Glutamatergic neuron (in vitro differentiated cells): ENCODE measurements around the gene IFT27. TPM values are rescaled to one million over a fixed set of nuclear protein-coding genes. Genes with fewer than 3 reads are reported as not detected.

Experiments
- DNase-seq: peaks from one replicate; pipeline ENCODE4 v3.0.0; 2022
- H3K27ac Mint-ChIP-seq: one replicate; pipeline ENCODE4 v1.8.0; 2020; ENCODE audit warnings: mild to moderate bottlenecking, mixed read lengths, inconsistent platforms; ENCODE audit not compliant: unreplicated experiment
- H3K27me3 Mint-ChIP-seq: one replicate; pipeline ENCODE4 v1.8.0; 2020; ENCODE audit warnings: mild to moderate bottlenecking, moderate library complexity, mixed read lengths, inconsistent platforms; ENCODE audit not compliant: unreplicated experiment
- H3K36me3 Mint-ChIP-seq: one replicate; pipeline ENCODE4 v1.8.0; 2020; ENCODE audit warnings: mild to moderate bottlenecking, mixed read lengths, inconsistent platforms; ENCODE audit not compliant: unreplicated experiment
- H3K4me1 Mint-ChIP-seq: one replicate; pipeline ENCODE4 v1.8.0; 2020; ENCODE audit warnings: mild to moderate bottlenecking, low read depth, mixed read lengths, inconsistent platforms; ENCODE audit not compliant: unreplicated experiment
- H3K4me3 Mint-ChIP-seq: one replicate; pipeline ENCODE4 v1.8.0; 2020; ENCODE audit warnings: mild to moderate bottlenecking, mixed read lengths, inconsistent platforms; ENCODE audit not compliant: unreplicated experiment
- H3K9me3 Mint-ChIP-seq: one replicate; pipeline ENCODE4 v1.8.0; 2020; ENCODE audit warnings: mild to moderate bottlenecking, moderate library complexity, mixed read lengths, inconsistent platforms; ENCODE audit not compliant: unreplicated experiment
- total RNA-seq: library from RNA; stranded (reverse); fragmentation: NEBNext Ultra II Directional; extraction: Animal tissue kit (Norgen Biotek cat#: 25700); gene quantifications from one replicate; pipeline ENCODE4 v1.2.1, GENCODE V29; 2021; ENCODE audit not compliant: unreplicated experiment
- TF ChIP-seq, protein P1 (sequence below): fragments of 200-600 bp; sonication (generic); IDR thresholded peaks from one replicate; pipeline ENCODE4 v1.5.0; 2021; ENCODE audit not compliant: partially characterized antibody, unreplicated experiment

IFT27 gene
- total RNA-seq, 1 donor from 2014 or later: 54.2 TPM

DNA sequence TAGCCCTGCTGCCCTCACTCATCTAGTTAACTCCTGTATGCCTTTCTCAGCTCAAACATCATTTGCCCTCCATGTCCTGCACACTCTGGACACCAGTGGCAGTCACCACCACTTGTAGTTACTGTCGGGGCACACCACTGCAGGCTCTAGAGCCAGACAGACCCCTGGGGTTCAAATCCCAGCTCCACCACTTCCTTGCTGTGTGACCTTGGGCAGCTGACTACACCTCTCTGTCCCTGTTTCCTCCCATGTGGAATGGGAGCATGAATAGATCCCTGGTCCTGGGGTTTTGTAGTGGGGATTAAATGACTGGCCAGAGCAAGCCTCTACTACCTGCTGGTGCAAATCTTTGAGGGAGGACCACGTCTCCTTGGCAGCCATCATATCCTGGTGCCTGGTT lies 7.8 kb upstream of the IFT27 start:
- TF ChIP-seq, protein P1, sequence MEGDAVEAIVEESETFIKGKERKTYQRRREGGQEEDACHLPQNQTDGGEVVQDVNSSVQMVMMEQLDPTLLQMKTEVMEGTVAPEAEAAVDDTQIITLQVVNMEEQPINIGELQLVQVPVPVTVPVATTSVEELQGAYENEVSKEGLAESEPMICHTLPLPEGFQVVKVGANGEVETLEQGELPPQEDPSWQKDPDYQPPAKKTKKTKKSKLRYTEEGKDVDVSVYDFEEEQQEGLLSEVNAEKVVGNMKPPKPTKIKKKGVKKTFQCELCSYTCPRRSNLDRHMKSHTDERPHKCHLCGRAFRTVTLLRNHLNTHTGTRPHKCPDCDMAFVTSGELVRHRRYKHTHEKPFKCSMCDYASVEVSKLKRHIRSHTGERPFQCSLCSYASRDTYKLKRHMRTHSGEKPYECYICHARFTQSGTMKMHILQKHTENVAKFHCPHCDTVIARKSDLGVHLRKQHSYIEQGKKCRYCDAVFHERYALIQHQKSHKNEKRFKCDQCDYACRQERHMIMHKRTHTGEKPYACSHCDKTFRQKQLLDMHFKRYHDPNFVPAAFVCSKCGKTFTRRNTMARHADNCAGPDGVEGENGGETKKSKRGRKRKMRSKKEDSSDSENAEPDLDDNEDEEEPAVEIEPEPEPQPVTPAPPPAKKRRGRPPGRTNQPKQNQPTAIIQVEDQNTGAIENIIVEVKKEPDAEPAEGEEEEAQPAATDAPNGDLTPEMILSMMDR: no peak
- DNase-seq: no peak

DNA sequence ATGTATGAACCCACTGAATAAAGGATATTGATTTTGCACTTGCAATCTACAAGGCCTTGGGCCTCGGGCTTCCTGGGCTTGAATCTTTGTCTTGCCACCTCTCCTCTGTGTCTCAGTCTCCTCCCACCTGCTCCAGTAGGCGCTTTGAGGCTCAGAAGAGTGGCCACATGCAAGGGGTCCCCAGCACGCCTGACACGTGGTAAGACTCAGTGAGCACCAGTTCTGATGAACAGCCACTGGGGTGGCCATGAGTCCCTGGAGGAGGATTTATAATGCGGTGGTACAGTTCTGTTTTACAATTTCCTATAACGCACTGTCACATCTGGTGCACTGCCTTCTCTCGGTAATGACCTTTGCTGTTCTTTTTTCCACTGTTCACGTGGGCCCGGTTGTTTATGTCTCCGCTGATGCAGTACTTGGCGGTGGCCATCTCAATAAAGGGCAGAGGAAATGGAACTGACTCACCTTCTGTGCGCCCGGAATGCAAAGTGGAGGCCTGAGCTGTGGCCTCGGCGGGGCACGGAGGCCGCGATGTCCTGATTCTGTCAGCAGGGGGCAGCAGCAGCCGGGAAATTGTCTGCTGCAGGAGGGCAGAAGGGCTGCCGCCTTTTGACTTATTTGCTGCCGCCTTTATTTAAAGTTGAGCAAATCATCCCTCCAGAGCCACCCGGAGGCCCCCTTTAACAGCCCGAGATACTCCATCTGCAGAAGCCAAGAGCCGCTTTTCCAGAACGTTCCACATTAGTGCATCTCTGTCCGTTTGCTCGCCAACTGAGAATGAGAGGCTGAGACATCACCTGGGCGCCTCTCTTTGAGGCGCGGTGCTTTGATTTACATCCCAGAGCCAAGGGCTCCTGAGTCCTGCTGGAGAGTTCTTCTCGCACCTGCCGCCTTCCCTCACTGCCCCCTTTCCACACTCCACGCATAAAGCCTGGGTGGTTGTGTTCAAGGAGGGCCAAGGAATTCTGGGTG lies 6.0 kb upstream of the IFT27 start:
- TF ChIP-seq, protein P1: peak; percentile 94
- no peak overlapping the region for H3K4me3 Mint-ChIP-seq
- H3K9me3 Mint-ChIP-seq: peaks cover 3% of the 10 kb centered on the region
- H3K27ac Mint-ChIP-seq: no peak overlapping the region
- H3K36me3 Mint-ChIP-seq: no peaks in the 10 kb centered on the region
- H3K27me3 Mint-ChIP-seq: peaks cover 12% of the 10 kb centered on the region
- DNase-seq: peak; percentile 90
- peaks cover 3% of the 10 kb centered on the region for H3K4me1 Mint-ChIP-seq

More for the DNA sequence above, 7.8 kb upstream of the IFT27 start:
- Mint-ChIP-seq H3K9me3 (peaks cover 1% of the 10 kb centered on the region), H3K36me3 (no peaks in the 10 kb centered on the region), H3K27ac (no peak overlapping the region), H3K27me3 (peaks cover 10% of the 10 kb centered on the region), H3K4me3 (no peak overlapping the region), H3K4me1 (peaks cover 6% of the 10 kb centered on the region)

DNA sequence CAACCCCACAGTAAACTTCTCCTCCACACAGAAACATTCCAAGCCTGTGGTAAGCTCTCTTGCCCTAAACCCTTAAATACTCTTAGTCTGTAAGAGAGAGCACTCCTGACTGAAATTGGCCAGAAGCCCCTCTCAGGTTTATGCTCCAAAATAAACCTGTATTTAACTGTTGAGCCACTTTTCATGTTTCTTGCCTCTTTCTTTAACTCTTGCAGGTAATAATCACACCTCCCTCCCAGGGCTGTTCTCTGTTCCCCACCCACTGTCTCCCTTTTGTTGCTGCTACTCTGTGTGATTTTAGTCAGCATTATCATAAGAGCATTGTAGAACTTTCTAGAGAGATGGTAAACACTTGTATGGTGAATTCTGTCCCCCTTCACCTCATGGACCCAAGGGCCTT lies 2.1 kb upstream of the IFT27 start:
- Mint-ChIP-seq H3K27me3 (peaks cover 5% of the 10 kb centered on the region), H3K4me3 (no peak overlapping the region), H3K9me3 (peaks cover 4% of the 10 kb centered on the region), H3K36me3 (no peaks in the 10 kb centered on the region), H3K27ac (no peak overlapping the region), H3K4me1 (peaks cover 15% of the 10 kb centered on the region)
- DNase-seq: no peak
- TF ChIP-seq, protein P1: no peak

DNA sequence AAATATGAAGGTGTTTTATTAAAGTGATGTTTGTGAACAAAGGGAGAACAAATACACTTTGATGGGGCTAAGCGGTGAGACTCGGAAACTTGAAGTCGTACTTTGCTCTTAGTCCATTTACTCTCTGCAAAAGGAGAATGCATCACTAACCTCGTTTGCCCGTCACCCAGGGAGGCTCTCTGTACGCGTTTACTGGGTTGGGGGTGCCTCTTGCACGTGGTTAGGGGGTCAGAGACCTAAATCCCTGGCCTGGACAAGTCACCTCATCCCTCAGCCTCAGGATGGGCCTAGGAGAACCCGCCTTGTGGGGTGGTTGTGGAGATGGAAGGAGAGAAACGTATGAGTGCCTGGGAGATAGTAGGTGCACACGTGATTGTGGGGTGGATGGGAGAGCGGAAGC lies 803 bp upstream of the IFT27 start:
- Mint-ChIP-seq H3K27ac (peak overlapping the region; percentile 76), H3K9me3 (peaks cover 4% of the 10 kb centered on the region), H3K4me1 (peaks cover 15% of the 10 kb centered on the region), H3K4me3 (peak overlapping the region; percentile 87), H3K36me3 (no peaks in the 10 kb centered on the region), H3K27me3 (peaks cover 5% of the 10 kb centered on the region)
- no peak for DNase-seq
- TF ChIP-seq, protein P1: no peak

DNA sequence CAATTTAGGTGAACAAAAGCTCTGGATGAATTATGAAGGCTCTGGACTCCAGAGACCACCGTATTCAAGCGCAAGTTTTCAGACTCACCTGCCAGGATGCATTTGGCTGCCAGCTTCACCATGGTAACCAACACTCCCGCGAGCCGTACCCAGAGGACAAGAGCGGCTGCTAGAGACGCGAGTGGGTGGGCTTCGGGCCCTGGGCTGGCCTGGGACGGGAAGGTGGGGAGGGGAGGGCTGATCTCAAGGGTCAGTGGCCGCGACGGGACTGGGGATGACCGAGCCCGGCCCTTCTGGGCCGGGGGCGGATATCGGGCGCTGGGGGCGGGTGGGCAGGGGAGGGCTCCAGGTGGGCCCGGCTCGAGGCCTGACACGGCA lies 344 bp downstream of the IFT27 start:
- Mint-ChIP-seq H3K9me3 (peaks cover 4% of the 10 kb centered on the region), H3K27ac (peak overlapping the region; percentile 31), H3K4me3 (peak overlapping the region; percentile 88), H3K27me3 (peaks cover 6% of the 10 kb centered on the region), H3K36me3 (no peaks in the 10 kb centered on the region), H3K4me1 (peaks cover 20% of the 10 kb centered on the region)
- DNase-seq: peak; percentile 37
- TF ChIP-seq, protein P1: no peak
